HEK293T (cell line): ENCODE measurements around the gene MLLT11.

Source experiments
- ARNT ChIP-seq: fragments of 450-650 bp; IDR thresholded peaks from 2 replicates; pipeline ENCODE4 v1.6.1; 2017; ENCODE audit warnings: mild to moderate bottlenecking
- HDGF ChIP-seq: fragments of 450-650 bp; IDR thresholded peaks from 2 replicates; pipeline ENCODE4 v1.6.1; 2017; ENCODE audit warnings: antibody characterized with exemption, borderline replicate concordance
- L3MBTL2 ChIP-seq: fragments of 450-650 bp; conservative IDR thresholded peaks from 2 replicates; pipeline ENCODE4 v1.6.1; 2016; ENCODE audit warnings: mild to moderate bottlenecking
- NFRKB ChIP-seq: fragments of 450-650 bp; IDR thresholded peaks from 2 replicates; pipeline ENCODE4 v1.6.1; 2016; ENCODE audit warnings: mild to moderate bottlenecking, moderate library complexity
- SP1 ChIP-seq: fragments of 450-650 bp; IDR thresholded peaks from 2 replicates; pipeline ENCODE4 v1.6.1; 2017

DNA sequence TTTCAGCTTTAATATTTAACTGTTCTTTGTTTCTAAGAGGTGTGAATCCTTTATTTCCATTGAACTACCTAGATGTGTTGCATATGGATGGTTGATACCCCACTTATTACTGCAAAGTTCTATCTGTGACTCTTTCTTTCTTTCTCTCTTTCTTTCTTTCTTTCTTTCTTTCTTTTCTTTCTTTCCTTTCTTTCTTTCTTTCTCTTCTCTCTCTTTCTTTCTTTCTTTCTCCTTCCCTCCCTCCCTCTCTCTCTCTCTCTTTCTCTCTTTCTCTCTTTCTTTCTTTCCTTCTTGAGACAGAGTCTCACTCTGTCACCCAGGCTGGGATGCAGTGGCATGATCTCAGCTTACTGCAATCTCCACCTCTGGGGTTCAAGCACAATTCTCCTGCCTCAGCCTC lies 44.4 kb downstream of the MLLT11 start:
- no peak for TF ChIP-seq NFRKB
- no peak for TF ChIP-seq L3MBTL2
- no peak for TF ChIP-seq SP1
- TF ChIP-seq ARNT: no peak
- TF ChIP-seq HDGF: no peak
